Hepatocyte (in vitro differentiated cells): ENCODE results near the gene C18orf54. TPM values are rescaled to one million over a fixed set of nuclear protein-coding genes. Genes with fewer than 3 reads are reported as not detected.
A peak's percentile ranks its signal among the peaks of the same experiment; 100 is the strongest.
"Not testable (repeated sequence)": the region's sequence is repeated elsewhere in the genome, so short reads cannot be mapped to it uniquely, and the experiment has no call there.

Source experiments
- DNase-seq: peaks from one replicate; pipeline ENCODE4 v3.0.0-alpha.2; 2016; ENCODE audit warnings: low spot score
- H2AFZ ChIP-seq: fragments of 200-600 bp; sonication (generic); 2 replicates; pipeline ENCODE4 v1.6.0; 2016; ENCODE audit warnings: antibody characterized with exemption, mild to moderate bottlenecking
- H3K27ac ChIP-seq: fragments of 200-600 bp; sonication (generic); 2 replicates; pipeline ENCODE4 v1.5.1; 2016; ENCODE audit warnings: mild to moderate bottlenecking
- H3K27me3 ChIP-seq: fragments of 200-600 bp; sonication (generic); 2 replicates; pipeline ENCODE4 v1.6.1; 2016
- H3K36me3 ChIP-seq: fragments of 200-600 bp; sonication (generic); replicated peaks from 2 replicates; pipeline ENCODE4 v1.5.1; 2016; ENCODE audit warnings: low read depth; ENCODE audit not compliant: insufficient read depth
- H3K4me1 ChIP-seq: fragments of 200-600 bp; sonication (generic); 2 replicates; pipeline ENCODE4 v1.5.1; 2016; ENCODE audit warnings: mild to moderate bottlenecking, moderate library complexity; ENCODE audit not compliant: insufficient read depth
- H3K4me2 ChIP-seq: fragments of 200-600 bp; sonication (generic); 2 replicates; pipeline ENCODE4 v1.6.0; 2016
- H3K4me3 ChIP-seq: fragments of 200-600 bp; sonication (generic); 2 replicates; pipeline ENCODE4 v1.5.1; 2016; ENCODE audit warnings: mild to moderate bottlenecking
- H3K79me2 ChIP-seq: fragments of 200-600 bp; sonication (generic); 2 replicates; pipeline ENCODE4 v1.6.0; 2017; ENCODE audit warnings: mild to moderate bottlenecking
- H3K9me2 ChIP-seq: fragments of 200-600 bp; sonication (generic); replicated peaks from 2 replicates; pipeline ENCODE4 v1.6.0; 2017; ENCODE audit warnings: mild to moderate bottlenecking; ENCODE audit not compliant: insufficient read depth
- H3K9me3 ChIP-seq: fragments of 200-600 bp; sonication (generic); 2 replicates; pipeline ENCODE4 v1.5.1; 2016; ENCODE audit warnings: low read depth, mild to moderate bottlenecking
- H4K20me1 ChIP-seq: fragments of 200-600 bp; sonication (generic); 2 replicates; pipeline ENCODE4 v1.6.0; 2016; ENCODE audit warnings: mild to moderate bottlenecking; ENCODE audit not compliant: insufficient read depth, poor library complexity, severe bottlenecking
- CTCF ChIP-seq: fragments of 200-600 bp; sonication (generic); IDR thresholded peaks from 2 replicates; pipeline ENCODE4 v1.5.1; 2016; ENCODE audit warnings: antibody characterized with exemption, mild to moderate bottlenecking; ENCODE audit not compliant: poor library complexity
- EZH2 ChIP-seq: fragments of 200-600 bp; sonication (generic); IDR thresholded peaks from 2 replicates; pipeline ENCODE4 v1.6.1; 2016; ENCODE audit warnings: antibody characterized with exemption, mild to moderate bottlenecking, borderline replicate concordance
- EZH2phosphoT487 ChIP-seq: fragments of 200-600 bp; sonication (generic); IDR thresholded peaks from one replicate; pipeline ENCODE4 v1.6.1; 2018; ENCODE audit warnings: antibody characterized with exemption, mild to moderate bottlenecking, low read depth, moderate library complexity; ENCODE audit not compliant: unreplicated experiment, severe bottlenecking
- WGBS: methylation state at CpG from one replicate; pipeline ENCODE4 v1.1.6; 2016; ENCODE audit warnings: low lambda C conversion rate; ENCODE audit errors: missing lambda C conversion rate; 5-methylcytosine and 5-hydroxymethylcytosine counted together
- polyA plus RNA-seq: library from polyadenylated mRNA; unstranded; fragments of >200 nt; fragmentation: Nextera tagmentation; extraction: Ambion mirVana; gene quantifications from 2 replicates; pipeline ENCODE4 v1.2.1, GENCODE V29; 2016
- total RNA-seq: library from RNA; depleted of rRNA; stranded (reverse); fragments of >200 nt; gene quantifications from 2 replicates; pipeline ENCODE4 v1.2.3, GENCODE V29; 2014

The C18orf54 gene
- total and polyA plus RNA-seq, 2 experiments from 2014 or later = 1.3 to 6.5 TPM

- no peaks in the 10 kb centered on the region for H3K4me1 ChIP-seq
- H4K20me1 ChIP-seq = no peaks in the 10 kb centered on the region
- H3K79me2 ChIP-seq = no peaks in the 10 kb centered on the region
- no peaks in the 10 kb centered on the region for H3K27me3 ChIP-seq
- H2AFZ ChIP-seq = no peak overlapping the region
- no peak for DNase-seq
- no peaks in the 10 kb centered on the region for H3K9me2 ChIP-seq
- no peak overlapping the region for H3K27ac ChIP-seq
- WGBS = 93% methylated on average over 3 of the region's 3 CpGs
- H3K4me2 ChIP-seq = no peak overlapping the region
- no peak overlapping the region for H3K4me3 ChIP-seq
- TF ChIP-seq EZH2phosphoT487 (no peak), CTCF (no peak), EZH2 (no peak)
- no peaks in the 10 kb centered on the region for H3K36me3 ChIP-seq
- H3K9me3 ChIP-seq = no peaks in the 10 kb centered on the region
Measured at GRCh38 chr18:54382076-54382475, 24.4 kb downstream of the C18orf54 start.

GRCh38 chr18:54382733-54383252 lies 25.1 kb downstream of the C18orf54 start:
- Histone ChIP-seq H3K9me3 (no peaks in the 10 kb centered on the region), H3K4me3 (no peak overlapping the region), H3K4me2 (no peak overlapping the region), H3K27me3 (no peaks in the 10 kb centered on the region), H3K9me2 (no peaks in the 10 kb centered on the region), H3K36me3 (no peaks in the 10 kb centered on the region), H2AFZ (no peak overlapping the region), H3K4me1 (no peaks in the 10 kb centered on the region), H3K27ac (no peak overlapping the region), H3K79me2 (no peaks in the 10 kb centered on the region), H4K20me1 (no peaks in the 10 kb centered on the region)
- no peak for TF ChIP-seq EZH2phosphoT487
- DNase-seq = no peak
- 90% methylated on average over 8 of the region's 8 CpGs for WGBS

GRCh38 chr18:54386043-54386442 lies 28.3 kb downstream of the C18orf54 start:
- Histone ChIP-seq H3K79me2 (no peaks in the 10 kb centered on the region), H3K4me2 (no peak overlapping the region), H3K27me3 (no peaks in the 10 kb centered on the region), H4K20me1 (no peaks in the 10 kb centered on the region), H3K4me1 (no peaks in the 10 kb centered on the region), H2AFZ (peak overlapping the region; percentile 54), H3K9me2 (no peaks in the 10 kb centered on the region), H3K4me3 (no peak overlapping the region), H3K27ac (no peak overlapping the region), H3K36me3 (no peaks in the 10 kb centered on the region), H3K9me3 (no peaks in the 10 kb centered on the region)
- TF ChIP-seq EZH2 (no peak), EZH2phosphoT487 (no peak), CTCF (no peak)
- peak; percentile 6 for DNase-seq
- 47% methylated on average over 4 of the region's 4 CpGs for WGBS

- not testable (repeated sequence) for H3K9me2 ChIP-seq, H3K4me2 ChIP-seq, H3K79me2 ChIP-seq, H3K9me3 ChIP-seq, H3K4me3 ChIP-seq, H2AFZ ChIP-seq, H4K20me1 ChIP-seq, H3K36me3 ChIP-seq, H3K4me1 ChIP-seq, DNase-seq, H3K27me3 ChIP-seq, H3K27ac ChIP-seq
- 96% methylated on average over 23 of the region's 23 CpGs for WGBS
Measured at GRCh38 chr18:54386800-54387495, 29.2 kb downstream of the C18orf54 start.
